B cell (primary cell): ENCODE results near the gene ESRP2.

ENCODE experiments used
- EZH2 ChIP-seq: IDR thresholded peaks from 2 replicates; pipeline ENCODE4 v1.6.1; 2012; ENCODE audit warnings: borderline replicate concordance, low read depth, mild to moderate bottlenecking, moderate library complexity, low read length; ENCODE audit not compliant: insufficient read depth, poor library complexity, severe bottlenecking
- TF ChIP-seq, protein P1 (sequence below): fragments of 200-600 bp; IDR thresholded peaks from one replicate; pipeline ENCODE4 v1.8.0; 2022; ENCODE audit warnings: antibody characterized with exemption, mild to moderate bottlenecking

DNA sequence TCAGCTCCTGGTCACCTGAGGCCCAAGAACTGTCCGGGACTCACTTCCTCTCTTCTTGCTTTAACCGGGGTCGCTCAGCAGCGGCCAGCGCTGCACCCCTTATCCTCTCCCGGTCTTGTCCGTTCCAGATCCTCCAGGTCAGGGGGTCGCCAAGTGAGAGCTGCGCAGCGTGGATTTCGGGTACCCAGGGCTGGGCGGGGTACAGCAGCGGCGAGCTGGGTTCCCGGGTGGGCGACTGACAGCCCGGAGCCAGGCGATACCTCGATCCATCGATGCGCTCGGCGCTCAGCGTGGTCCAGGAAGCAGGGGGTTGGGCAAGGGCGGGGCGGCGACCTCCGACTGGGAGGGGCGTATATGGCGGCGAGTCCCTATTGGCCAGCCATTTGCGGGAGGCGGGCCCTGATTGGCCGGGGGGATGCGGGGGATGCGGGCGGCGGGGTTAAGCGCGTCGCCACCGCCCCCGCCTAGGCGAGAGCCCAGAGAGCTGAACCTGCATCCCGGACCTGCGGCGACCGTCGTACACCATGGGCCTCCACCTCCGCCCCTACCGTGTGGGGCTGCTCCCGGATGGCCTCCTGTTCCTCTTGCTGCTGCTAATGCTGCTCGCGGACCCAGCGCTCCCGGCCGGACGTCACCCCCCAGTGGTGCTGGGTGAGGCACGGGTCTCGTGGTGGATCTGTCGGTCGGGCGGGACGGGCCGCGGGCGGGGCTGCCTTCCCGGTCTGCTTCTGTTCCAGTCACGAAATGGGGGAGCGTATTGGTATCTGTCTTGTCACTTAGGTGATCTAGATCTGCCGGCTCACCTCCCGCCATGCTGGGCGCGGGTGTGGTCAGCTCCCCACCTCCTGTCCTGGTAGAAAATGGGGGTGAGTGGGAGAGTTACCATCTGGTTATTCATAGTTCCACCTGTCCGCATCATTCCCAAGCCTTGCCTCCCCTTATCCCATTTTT, 9.3 kb upstream of the ESRP2 start, which contains the start of gene PLA2G15:
- TF ChIP-seq, protein P1, sequence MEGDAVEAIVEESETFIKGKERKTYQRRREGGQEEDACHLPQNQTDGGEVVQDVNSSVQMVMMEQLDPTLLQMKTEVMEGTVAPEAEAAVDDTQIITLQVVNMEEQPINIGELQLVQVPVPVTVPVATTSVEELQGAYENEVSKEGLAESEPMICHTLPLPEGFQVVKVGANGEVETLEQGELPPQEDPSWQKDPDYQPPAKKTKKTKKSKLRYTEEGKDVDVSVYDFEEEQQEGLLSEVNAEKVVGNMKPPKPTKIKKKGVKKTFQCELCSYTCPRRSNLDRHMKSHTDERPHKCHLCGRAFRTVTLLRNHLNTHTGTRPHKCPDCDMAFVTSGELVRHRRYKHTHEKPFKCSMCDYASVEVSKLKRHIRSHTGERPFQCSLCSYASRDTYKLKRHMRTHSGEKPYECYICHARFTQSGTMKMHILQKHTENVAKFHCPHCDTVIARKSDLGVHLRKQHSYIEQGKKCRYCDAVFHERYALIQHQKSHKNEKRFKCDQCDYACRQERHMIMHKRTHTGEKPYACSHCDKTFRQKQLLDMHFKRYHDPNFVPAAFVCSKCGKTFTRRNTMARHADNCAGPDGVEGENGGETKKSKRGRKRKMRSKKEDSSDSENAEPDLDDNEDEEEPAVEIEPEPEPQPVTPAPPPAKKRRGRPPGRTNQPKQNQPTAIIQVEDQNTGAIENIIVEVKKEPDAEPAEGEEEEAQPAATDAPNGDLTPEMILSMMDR = no peak
- TF ChIP-seq EZH2 = no peak
